MCF 10A (cell line): ENCODE data around the gene SMIM32. TPM values are rescaled to one million over a fixed set of nuclear protein-coding genes. Genes with fewer than 3 reads are reported as not detected.

Experiments
- BruUV-seq: library from RNA; stranded (reverse); fragments of 400-500 nt; replicated peaks from 2 replicates; lab custom pipeline; 2021; lab: Mats Ljungman, UMichigan
- CTCF ChIA-PET: fragments of 300-600 bp; sonication (Branson Sonifier 250); formaldehyde crosslinking; extraction: SDS; loops from one replicate; lab custom pipeline; 2021; ENCODE audit warnings: antibody characterized with exemption, inconsistent platforms; lab: Yijun Ruan, JAX
- POLR2A ChIA-PET: fragments of 300-600, 350-650 bp; sonication (Branson Sonifier 250); formaldehyde crosslinking; extraction: SDS; loops from one replicate; lab custom pipeline; 2020; ENCODE audit warnings: antibody characterized with exemption, inconsistent platforms; lab: Yijun Ruan, JAX
- DNase-seq: peaks from one replicate; pipeline ENCODE4 v3.0.0-alpha.2; 2018; ENCODE audit not compliant: unreplicated experiment
- H3K27ac Mint-ChIP-seq: one replicate; pipeline ENCODE4 v1.8.0; 2022; ENCODE audit warnings: mild to moderate bottlenecking, low read depth, mixed read lengths; ENCODE audit not compliant: unreplicated experiment
- H3K27me3 Mint-ChIP-seq: one replicate; pipeline ENCODE4 v1.8.0; 2022; ENCODE audit warnings: mixed read lengths; ENCODE audit not compliant: insufficient read depth, unreplicated experiment
- H3K36me3 Mint-ChIP-seq: one replicate; pipeline ENCODE4 v1.8.0; 2022; ENCODE audit warnings: mild to moderate bottlenecking, moderate library complexity, mixed read lengths; ENCODE audit not compliant: insufficient read depth, unreplicated experiment
- H3K4me1 Mint-ChIP-seq: one replicate; pipeline ENCODE4 v1.8.0; 2022; ENCODE audit warnings: mixed read lengths; ENCODE audit not compliant: insufficient read depth, unreplicated experiment
- H3K4me3 Mint-ChIP-seq: one replicate; pipeline ENCODE4 v1.8.0; 2022; ENCODE audit warnings: mild to moderate bottlenecking, moderate library complexity, mixed read lengths; ENCODE audit not compliant: unreplicated experiment
- H3K9me3 Mint-ChIP-seq: one replicate; pipeline ENCODE4 v1.8.0; 2022; ENCODE audit warnings: mixed read lengths; ENCODE audit not compliant: unreplicated experiment
- intact Hi-C: fragments of 100-400 bp; cut with micrococcal nuclease; formaldehyde crosslinking; loops from 2 replicates; pipeline ENCODE4 v1.14.1; 2022
- total RNA-seq: library from RNA; stranded (reverse); gene quantifications from 2 replicates; pipeline ENCODE4 v1.2.3, GENCODE V29; 2022
- TF ChIP-seq, protein P1 (sequence below): fragments of 200-600 bp; IDR thresholded peaks from one replicate; pipeline ENCODE4 v1.8.0; 2022; ENCODE audit warnings: antibody characterized with exemption, mild to moderate bottlenecking; ENCODE audit not compliant: unreplicated experiment

The SMIM32 gene
- total RNA-seq, 1 experiment from 2014 or later = not detected

DNA sequence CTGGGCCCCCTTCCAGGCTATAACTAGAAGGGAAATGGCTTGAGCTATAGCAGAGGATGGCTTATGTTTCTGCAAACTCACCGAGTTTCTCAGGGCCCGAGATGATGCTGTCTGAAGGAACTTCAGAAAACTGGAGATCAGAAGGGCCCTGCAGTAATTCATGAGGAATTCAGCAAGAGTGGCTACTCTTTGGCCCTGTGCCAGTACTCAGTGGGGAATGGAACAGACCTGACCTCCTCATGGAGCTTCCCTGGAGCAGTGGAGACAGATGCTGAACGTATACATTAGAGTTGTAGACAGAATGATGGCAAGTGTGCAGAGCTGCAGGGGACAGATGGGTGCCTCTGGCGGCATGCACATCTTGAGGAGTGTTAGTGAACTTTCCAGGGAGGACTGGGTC lies 17.3 kb upstream of the SMIM32 start:
- H3K27ac Mint-ChIP-seq = no peak overlapping the region
- TF ChIP-seq, protein P1, sequence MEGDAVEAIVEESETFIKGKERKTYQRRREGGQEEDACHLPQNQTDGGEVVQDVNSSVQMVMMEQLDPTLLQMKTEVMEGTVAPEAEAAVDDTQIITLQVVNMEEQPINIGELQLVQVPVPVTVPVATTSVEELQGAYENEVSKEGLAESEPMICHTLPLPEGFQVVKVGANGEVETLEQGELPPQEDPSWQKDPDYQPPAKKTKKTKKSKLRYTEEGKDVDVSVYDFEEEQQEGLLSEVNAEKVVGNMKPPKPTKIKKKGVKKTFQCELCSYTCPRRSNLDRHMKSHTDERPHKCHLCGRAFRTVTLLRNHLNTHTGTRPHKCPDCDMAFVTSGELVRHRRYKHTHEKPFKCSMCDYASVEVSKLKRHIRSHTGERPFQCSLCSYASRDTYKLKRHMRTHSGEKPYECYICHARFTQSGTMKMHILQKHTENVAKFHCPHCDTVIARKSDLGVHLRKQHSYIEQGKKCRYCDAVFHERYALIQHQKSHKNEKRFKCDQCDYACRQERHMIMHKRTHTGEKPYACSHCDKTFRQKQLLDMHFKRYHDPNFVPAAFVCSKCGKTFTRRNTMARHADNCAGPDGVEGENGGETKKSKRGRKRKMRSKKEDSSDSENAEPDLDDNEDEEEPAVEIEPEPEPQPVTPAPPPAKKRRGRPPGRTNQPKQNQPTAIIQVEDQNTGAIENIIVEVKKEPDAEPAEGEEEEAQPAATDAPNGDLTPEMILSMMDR = no peak
- no peaks in the 10 kb centered on the region for H3K9me3 Mint-ChIP-seq
- peaks cover 13% of the 10 kb centered on the region for H3K27me3 Mint-ChIP-seq
- CTCF ChIA-PET = interaction anchor here (0.7 to 5.9 kb wide), 20 partner anchors 9 to 340 kb away, joined by 3 to 65 read pairs (median 4); no protein-coding TSS in a partner anchor
- H3K4me1 Mint-ChIP-seq = peaks cover 5% of the 10 kb centered on the region
- POLR2A ChIA-PET = interaction anchor here (1.0 kb wide), 1 partner anchor 22 kb away, joined by 3 read pairs; no protein-coding TSS in a partner anchor
- no peak overlapping the region for H3K4me3 Mint-ChIP-seq
- no TSS peak for BruUV-seq
- H3K36me3 Mint-ChIP-seq = no peaks in the 10 kb centered on the region
- DNase-seq = no peak
- intact Hi-C loops = no loop called here

GRCh38 chr5:136209346-136209910 lies 16.5 kb upstream of the SMIM32 start:
- no peaks in the 10 kb centered on the region for H3K36me3 Mint-ChIP-seq
- ChIA-PET CTCF (interaction anchor here (0.7 to 5.9 kb wide), 14 partner anchors 11 to 643 kb away, joined by 3 to 53 read pairs (median 4); no protein-coding TSS in a partner anchor), POLR2A (interaction anchor here (0.6 to 1.0 kb wide), 2 partner anchors 23 to 181 kb away, joined by 3 to 5 read pairs; no protein-coding TSS in a partner anchor)
- H3K27me3 Mint-ChIP-seq = peaks cover 13% of the 10 kb centered on the region
- no peak overlapping the region for H3K4me3 Mint-ChIP-seq
- intact Hi-C loops = no loop called here
- no TSS peak for BruUV-seq
- TF ChIP-seq, protein P1 = no peak
- H3K9me3 Mint-ChIP-seq = no peaks in the 10 kb centered on the region
- no peak for DNase-seq
- H3K27ac Mint-ChIP-seq = peak overlapping the region; percentile 3
- H3K4me1 Mint-ChIP-seq = peaks cover 5% of the 10 kb centered on the region

GRCh38 chr5:136208916-136209315 lies 16.0 kb upstream of the SMIM32 start:
- TF ChIP-seq, protein P1 = no peak
- intact Hi-C loops = no loop called here
- no TSS peak for BruUV-seq
- H3K4me1 Mint-ChIP-seq = peaks cover 3% of the 10 kb centered on the region
- CTCF ChIA-PET = interaction anchor here (0.8 to 5.8 kb wide), 7 partner anchors 14 to 643 kb away, joined by 3 to 53 read pairs (median 5); no protein-coding TSS in a partner anchor
- no peak for DNase-seq
- peaks cover 13% of the 10 kb centered on the region for H3K27me3 Mint-ChIP-seq
- peak overlapping the region; percentile 3 for H3K27ac Mint-ChIP-seq
- H3K36me3 Mint-ChIP-seq = no peaks in the 10 kb centered on the region
- H3K4me3 Mint-ChIP-seq = no peak overlapping the region
- POLR2A ChIA-PET = interaction anchor here (0.6 kb wide), 1 partner anchor 181 kb away, joined by 5 read pairs; no protein-coding TSS in a partner anchor
- H3K9me3 Mint-ChIP-seq = no peaks in the 10 kb centered on the region

- Mint-ChIP-seq H3K27me3 (peaks cover 13% of the 10 kb centered on the region), H3K4me3 (no peak overlapping the region), H3K4me1 (no peaks in the 10 kb centered on the region), H3K9me3 (no peaks in the 10 kb centered on the region), H3K36me3 (no peaks in the 10 kb centered on the region), H3K27ac (no peak overlapping the region)
- intact Hi-C loops = no loop called here
- POLR2A ChIA-PET = interaction anchor here (0.6 kb wide), 1 partner anchor 21 kb away, joined by 3 read pairs; no protein-coding TSS in a partner anchor
- TF ChIP-seq, protein P1 = no peak
- BruUV-seq = no TSS peak
- CTCF ChIA-PET = interaction anchor here (0.6 to 1.1 kb wide), 5 partner anchors 125 to 723 kb away, joined by 3 to 4 read pairs (median 4); no protein-coding TSS in a partner anchor
- DNase-seq = no peak
Observed at GRCh38 chr5:136207631-136208030, 14.7 kb upstream of the SMIM32 start.
